Stimulated activated CD8-positive, alpha-beta memory T cell treated with anti-CD3 and anti-CD28 coated beads, Interleukin-7, amount 100 ng/mL, for 24 hours (primary cell): ENCODE measurements around the gene CCDC87.

ENCODE experiments used
- DNase-seq: peaks from one replicate; pipeline ENCODE4 v3.0.0-alpha.2; 2020; ENCODE audit warnings: low read depth

CCDC87 gene

GRCh38 chr11:66580803-66581202 is 12.1 kb downstream of the CCDC87 start:
- no peak for DNase-seq

- DNase-seq = peak; percentile 78
Observed at GRCh38 chr11:66579017-66579606, 13.8 kb downstream of the CCDC87 start.

- DNase-seq = no peak
Observed at GRCh38 chr11:66570850-66571180, 22.0 kb downstream of the CCDC87 start.

GRCh38 chr11:66570079-66570849 is 22.6 kb downstream of the CCDC87 start:
- DNase-seq = no peak

GRCh38 chr11:66569076-66569475 is 23.8 kb downstream of the CCDC87 start:
- no peak for DNase-seq

- peak; percentile 51 for DNase-seq
Observed at GRCh38 chr11:66568124-66568916, 24.5 kb downstream of the CCDC87 start, which contains the start of gene CTSF. CTSF (minus strand) TSS chr11:66568606; CDS start chr11:66568486, 120 bp downstream.

- no peak for DNase-seq
Observed at GRCh38 chr11:66567787-66568123, 25.1 kb downstream of the CCDC87 start.

GRCh38 chr11:66566221-66566620 is 26.6 kb downstream of the CCDC87 start:
- DNase-seq = no peak

- no peak for DNase-seq
Observed at GRCh38 chr11:66564984-66565383, 27.9 kb downstream of the CCDC87 start.

- no peak for DNase-seq
Observed at GRCh38 chr11:66564538-66564937, 28.3 kb downstream of the CCDC87 start.

GRCh38 chr11:66563832-66564231 is 29.0 kb downstream of the CCDC87 start:
- no peak for DNase-seq

- DNase-seq = no peak
Observed at GRCh38 chr11:66562907-66563583, 29.8 kb downstream of the CCDC87 start.

- DNase-seq = no peak
Observed at GRCh38 chr11:66562275-66562674, 30.6 kb downstream of the CCDC87 start.

- DNase-seq = no peak
Observed at GRCh38 chr11:66561975-66562248, 31.0 kb downstream of the CCDC87 start.

- no peak for DNase-seq
Observed at GRCh38 chr11:66561178-66561974, 31.5 kb downstream of the CCDC87 start.

- DNase-seq = no peak
Observed at GRCh38 chr11:66559866-66560676, 32.8 kb downstream of the CCDC87 start.

- DNase-seq = no peak
Observed at GRCh38 chr11:66559142-66559865, 33.6 kb downstream of the CCDC87 start.

GRCh38 chr11:66557733-66558326 is 35.0 kb downstream of the CCDC87 start:
- DNase-seq = no peak

GRCh38 chr11:66556086-66556485 is 36.8 kb downstream of the CCDC87 start:
- DNase-seq = no peak

- DNase-seq = no peak
Observed at GRCh38 chr11:66555416-66555815, 37.4 kb downstream of the CCDC87 start.
